Neural progenitor cell (in vitro differentiated cells): ENCODE data around the gene SCG2. TPM values are rescaled to one million over a fixed set of nuclear protein-coding genes. Genes with fewer than 3 reads are reported as not detected.

Experiments
- DNase-seq: peaks from one replicate; pipeline ENCODE4 v3.0.0-alpha.2; 2016; ENCODE audit warnings: low spot score
- H2AFZ ChIP-seq: fragments of 200-600 bp; sonication (generic); replicated peaks from 2 replicates; pipeline ENCODE4 v1.6.1; 2016; ENCODE audit warnings: antibody characterized with exemption
- H3F3A ChIP-seq: fragments of 200-600 bp; sonication (generic); 2 replicates; pipeline ENCODE4 v1.6.1; 2016; ENCODE audit warnings: antibody characterized with exemption, low read depth
- H3K27ac ChIP-seq: fragments of 200-600 bp; sonication (generic); 2 replicates; pipeline ENCODE4 v1.5.1; 2016; ENCODE audit warnings: mild to moderate bottlenecking
- H3K27me3 ChIP-seq: fragments of 200-600 bp; sonication (generic); 2 replicates; pipeline ENCODE4 v1.6.1; 2016; ENCODE audit warnings: mild to moderate bottlenecking, moderate library complexity
- H3K36me3 ChIP-seq: fragments of 200-600 bp; sonication (generic); 2 replicates; pipeline ENCODE4 v1.5.1; 2016
- H3K4me1 ChIP-seq: fragments of 200-600 bp; sonication (generic); 2 replicates; pipeline ENCODE4 v1.6.1; 2016; ENCODE audit warnings: mixed run types
- H3K4me2 ChIP-seq: fragments of 200-600 bp; sonication (generic); 2 replicates; pipeline ENCODE4 v1.6.1; 2016
- H3K4me3 ChIP-seq: fragments of 200-600 bp; sonication (generic); 2 replicates; pipeline ENCODE4 v1.5.1; 2016
- H3K79me2 ChIP-seq: fragments of 200-600 bp; sonication (generic); 2 replicates; pipeline ENCODE4 v1.6.1; 2016; ENCODE audit warnings: low read depth
- H3K9ac ChIP-seq: fragments of 200-600 bp; sonication (generic); 2 replicates; pipeline ENCODE4 v1.6.1; 2016
- H3K9me3 ChIP-seq: fragments of 200-600 bp; sonication (generic); 2 replicates; pipeline ENCODE4 v1.5.1; 2016; ENCODE audit warnings: low read depth
- H4K20me1 ChIP-seq: fragments of 200-600 bp; sonication (generic); 2 replicates; pipeline ENCODE4 v1.6.1; 2016; ENCODE audit warnings: low read depth
- H3K27ac Mint-ChIP-seq: 3 replicates; pipeline ENCODE4 v1.8.0; 2021; ENCODE audit warnings: mixed read lengths
- H3K27me3 Mint-ChIP-seq: 2 replicates; pipeline ENCODE4 v1.8.0; 2022; ENCODE audit warnings: low read depth, mild to moderate bottlenecking, inconsistent platforms, moderate library complexity, mixed read lengths; ENCODE audit not compliant: insufficient read depth
- H3K36me3 Mint-ChIP-seq: 3 replicates; pipeline ENCODE4 v1.8.0; 2021; ENCODE audit warnings: mixed read lengths
- H3K4me1 Mint-ChIP-seq: 3 replicates; pipeline ENCODE4 v1.8.0; 2021; ENCODE audit warnings: mixed read lengths
- H3K4me3 Mint-ChIP-seq: 3 replicates; pipeline ENCODE4 v1.8.0; 2021; ENCODE audit warnings: mild to moderate bottlenecking, moderate library complexity, mixed read lengths
- H3K9me3 Mint-ChIP-seq: 3 replicates; pipeline ENCODE4 v1.8.0; 2020; ENCODE audit warnings: mixed read lengths
- CTCF ChIP-seq: fragments of 200-600 bp; sonication (generic); IDR thresholded peaks from 2 replicates; pipeline ENCODE4 v1.5.1; 2017; ENCODE audit warnings: antibody characterized with exemption, mild to moderate bottlenecking
- EZH2 ChIP-seq: fragments of 200-600 bp; sonication (generic); IDR thresholded peaks from 2 replicates; pipeline ENCODE4 v1.6.1; 2017; ENCODE audit warnings: antibody characterized with exemption, mild to moderate bottlenecking, moderate library complexity
- EZH2phosphoT487 ChIP-seq: fragments of 200-600 bp; sonication (generic); IDR thresholded peaks from 2 replicates; pipeline ENCODE4 v1.6.1; 2017; ENCODE audit warnings: antibody characterized with exemption
- total RNA-seq: library from RNA; depleted of rRNA; stranded (reverse); fragments of >200 nt; gene quantifications from 2 replicates; pipeline ENCODE4 v1.2.3, GENCODE V29; 2015; ENCODE audit warnings: low replicate concordance

Gene SCG2
- total RNA-seq, 1 donor from 2014 or later = 0.04 TPM

GRCh38 chr2:223587301-223587700 is 14.9 kb downstream of the SCG2 start:
- H3F3A ChIP-seq = no peaks in the 10 kb centered on the region
- H3K27me3 ChIP-seq = no peaks in the 10 kb centered on the region
- no peaks in the 10 kb centered on the region for H4K20me1 ChIP-seq
- H3K4me3 Mint-ChIP-seq = no peak overlapping the region
- no peak overlapping the region for H3K27ac ChIP-seq
- H2AFZ ChIP-seq = no peak overlapping the region
- H3K27ac Mint-ChIP-seq = peak overlapping the region; percentile 81
- TF ChIP-seq CTCF = no peak
- no peak for TF ChIP-seq EZH2phosphoT487
- no peak for TF ChIP-seq EZH2
- no peaks in the 10 kb centered on the region for H3K36me3 ChIP-seq
- H3K4me2 ChIP-seq = no peak overlapping the region
- no peaks in the 10 kb centered on the region for H3K79me2 ChIP-seq
- no peaks in the 10 kb centered on the region for H3K27me3 Mint-ChIP-seq
- no peak overlapping the region for H3K9ac ChIP-seq
- no peaks in the 10 kb centered on the region for H3K9me3 Mint-ChIP-seq
- peaks cover 44% of the 10 kb centered on the region for H3K4me1 Mint-ChIP-seq
- DNase-seq = no peak
- no peak overlapping the region for H3K4me3 ChIP-seq
- H3K9me3 ChIP-seq = no peaks in the 10 kb centered on the region
- peaks cover 29% of the 10 kb centered on the region for H3K4me1 ChIP-seq
- no peaks in the 10 kb centered on the region for H3K36me3 Mint-ChIP-seq

- H3K9ac ChIP-seq = no peak overlapping the region
- no peaks in the 10 kb centered on the region for H3K79me2 ChIP-seq
- peaks cover 52% of the 10 kb centered on the region for H3K4me1 Mint-ChIP-seq
- H3K4me2 ChIP-seq = no peak overlapping the region
- H3K9me3 ChIP-seq = no peaks in the 10 kb centered on the region
- TF ChIP-seq EZH2 (no peak), EZH2phosphoT487 (no peak), CTCF (no peak)
- H3K27ac Mint-ChIP-seq = no peak overlapping the region
- H3K36me3 ChIP-seq = no peaks in the 10 kb centered on the region
- DNase-seq = no peak
- H3K9me3 Mint-ChIP-seq = no peaks in the 10 kb centered on the region
- no peak overlapping the region for H3K4me3 Mint-ChIP-seq
- no peak overlapping the region for H2AFZ ChIP-seq
- H4K20me1 ChIP-seq = no peaks in the 10 kb centered on the region
- no peaks in the 10 kb centered on the region for H3K27me3 Mint-ChIP-seq
- no peak overlapping the region for H3K27ac ChIP-seq
- no peaks in the 10 kb centered on the region for H3F3A ChIP-seq
- peaks cover 29% of the 10 kb centered on the region for H3K4me1 ChIP-seq
- no peak overlapping the region for H3K4me3 ChIP-seq
- no peaks in the 10 kb centered on the region for H3K27me3 ChIP-seq
- no peaks in the 10 kb centered on the region for H3K36me3 Mint-ChIP-seq
Observed at GRCh38 chr2:223586261-223586660, 15.9 kb downstream of the SCG2 start.

- H2AFZ ChIP-seq = no peak overlapping the region
- H3K27ac ChIP-seq = no peak overlapping the region
- TF ChIP-seq EZH2 (no peak), EZH2phosphoT487 (no peak), CTCF (no peak)
Observed at GRCh38 chr2:223585666-223586065, 16.5 kb downstream of the SCG2 start.

More at GRCh38 chr2:223585666-223586065, 16.5 kb downstream of the SCG2 start:
- H3K4me1 Mint-ChIP-seq = peaks cover 58% of the 10 kb centered on the region
- peak overlapping the region; percentile 72 for H3K27ac Mint-ChIP-seq
- no peak for DNase-seq
- no peaks in the 10 kb centered on the region for H3K36me3 ChIP-seq
- no peak overlapping the region for H3K9ac ChIP-seq
- H3K36me3 Mint-ChIP-seq = no peaks in the 10 kb centered on the region
- no peaks in the 10 kb centered on the region for H4K20me1 ChIP-seq
- no peaks in the 10 kb centered on the region for H3K79me2 ChIP-seq
- H3K27me3 Mint-ChIP-seq = no peaks in the 10 kb centered on the region
- no peaks in the 10 kb centered on the region for H3K27me3 ChIP-seq
- no peak overlapping the region for H3K4me3 ChIP-seq
- no peaks in the 10 kb centered on the region for H3K9me3 Mint-ChIP-seq
- H3K9me3 ChIP-seq = no peaks in the 10 kb centered on the region
- H3K4me1 ChIP-seq = peaks cover 29% of the 10 kb centered on the region
- H3F3A ChIP-seq = no peaks in the 10 kb centered on the region
- H3K4me2 ChIP-seq = no peak overlapping the region
- H3K4me3 Mint-ChIP-seq = no peak overlapping the region
